Measurements from ENCODE around the gene SRC.

GRCh38 chr20:37389241-37389747 is 43.4 kb downstream of the SRC start:
- TF ChIP-seq CTCF (IDR thresholded peaks at IDR 0.05; ENCODE audit: low read length) (no peak), EZH2 (IDR thresholded peaks at IDR 0.05; ENCODE audit: borderline replicate concordance, low read length) (no peak)

All from OCI-LY1 (cell line).